Kidney (tissue), 14 donors: ENCODE results near the gene NEUROD4. TPM values are rescaled to one million over a fixed set of nuclear protein-coding genes. Genes with fewer than 3 reads are reported as not detected.

ENCODE experiments used
- DNase-seq, 5 donors: peaks; one replicate each; pipeline ENCODE4 v3.0.0-alpha.2; 2013 to 2020
- FAIRE-seq: peaks from 2 replicates; lab custom pipeline; 2012; peaks lifted over from hg19 to GRCh38; lab: Jason Lieb, UNC
- H3K27ac ChIP-seq, 2 donors: one replicate each; pipeline ENCODE4 v1.7.0; 2013; ENCODE audit warnings: low read depth in 2 of 2, low read length in 2 of 2, inconsistent platforms in 1 of 2
- H3K27me3 ChIP-seq: one replicate; pipeline ENCODE4 v1.7.1; 2013; ENCODE audit warnings: low read length, inconsistent platforms; ENCODE audit not compliant: control insufficient read depth, insufficient read depth
- H3K36me3 ChIP-seq, 3 donors: one replicate each; pipeline versions ENCODE4 v1.7.0 to v1.7.1; 2013; ENCODE audit warnings: low read length in 3 of 3, control low read depth in 1 of 3, inconsistent platforms in 1 of 3; ENCODE audit not compliant: insufficient read depth in 3 of 3, control insufficient read depth in 2 of 3
- H3K4me1 ChIP-seq, 3 donors: one replicate each; pipeline versions ENCODE4 v1.7.0 to v1.7.1; 2013; ENCODE audit warnings: low read length in 3 of 3, inconsistent platforms in 1 of 3, low read depth in 1 of 3; ENCODE audit not compliant: control insufficient read depth in 2 of 3, insufficient read depth in 2 of 3
- H3K4me3 ChIP-seq, 3 donors: one replicate each; pipeline versions ENCODE4 v1.7.0 to v1.8.1; 2013; ENCODE audit warnings: low read length in 3 of 3, control low read depth in 1 of 3, inconsistent platforms in 1 of 3
- H3K9ac ChIP-seq, 3 donors: one replicate each; pipeline versions ENCODE4 v1.7.0 to v1.7.1; 2013; ENCODE audit warnings: low read length in 3 of 3, control low read depth in 1 of 3, inconsistent platforms in 1 of 3
- H3K9me3 ChIP-seq, 3 donors: one replicate each; pipeline versions ENCODE4 v1.7.0 to v1.7.1; 2013; ENCODE audit warnings: low read length in 3 of 3, control low read depth in 1 of 3, inconsistent platforms in 1 of 3; ENCODE audit not compliant: control insufficient read depth in 2 of 3, insufficient read depth in 1 of 3
- intact Hi-C: fragments of 100-400 bp; cut with DNase I; formaldehyde crosslinking; loops from one replicate; pipeline ENCODE4 v1.11.1; 2022
- polyA plus RNA-seq: library from polyadenylated mRNA; stranded (reverse); fragments of 350-450 nt; fragmentation: Illumina TruSeq; extraction: RNeasy Lipid Tissue Mini Kit (QIAGEN cat#74804); gene quantifications from one replicate; pipeline ENCODE4 v1.2.3, GENCODE V29; 2014; ENCODE audit warnings: low read depth, low replicate concordance; ENCODE audit not compliant: insufficient read depth
- total RNA-seq: library from RNA; stranded (reverse); fragmentation: NEBNext Ultra II Directional; extraction: Animal tissue kit (Norgen Biotek cat#: 25700); gene quantifications from one replicate; pipeline ENCODE4 v1.2.1, GENCODE V29; 2021
- TF ChIP-seq, protein P1 (sequence below): IDR thresholded peaks from 3 replicates; pipeline ENCODE4 v1.5.1; 2012; ENCODE audit warnings: mild to moderate bottlenecking, moderate library complexity, borderline replicate concordance; ENCODE audit not compliant: insufficient read depth; ENCODE audit errors: extremely low read depth
- donor health status: control.
- donor health status: control.
- donor health status: control.
- donor health status: control.
- donor health status: control.
- donor health status: DM: yes; HTN: yes; CAD: no.
- donor health status: Normal renal cell carcinoma (clear cell type).

The NEUROD4 gene
- total and polyA plus RNA-seq, 2 donors from 2014 or later = not detected

DNA sequence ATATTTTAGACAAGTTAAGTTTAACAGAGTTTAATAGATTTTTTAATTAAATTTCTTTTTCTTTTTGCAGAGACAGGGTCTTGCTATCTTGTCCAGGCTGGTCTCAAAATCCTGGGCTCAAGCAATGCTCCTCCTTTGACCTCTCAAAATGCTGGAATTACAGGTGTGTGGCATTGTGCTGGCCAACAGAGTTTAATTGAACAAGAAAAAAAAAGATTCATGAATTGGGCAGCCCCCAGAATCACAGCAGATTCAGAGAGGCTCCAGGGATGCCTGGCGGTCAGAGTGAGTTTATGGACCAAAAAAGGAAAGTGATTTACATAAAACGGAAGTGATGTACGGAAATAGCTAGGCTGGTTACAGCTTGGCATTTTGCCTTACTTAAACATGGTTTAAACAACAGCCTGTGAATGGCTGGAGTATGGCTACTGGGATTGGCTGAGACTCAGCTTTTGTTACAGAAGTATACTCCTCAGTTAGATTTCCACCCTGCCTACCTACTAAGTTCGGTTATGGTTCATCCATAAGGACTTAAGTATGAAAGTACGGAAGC lies 20.7 kb upstream of the NEUROD4 start:
- Histone ChIP-seq H3K4me1 (no peaks in the 10 kb centered on the region), H3K27me3 (no peaks in the 10 kb centered on the region), H3K9ac (no peak overlapping the region), H3K27ac (no peak overlapping the region), H3K9me3 (no peaks in the 10 kb centered on the region), H3K4me3 (no peak overlapping the region), H3K36me3 (no peaks in the 10 kb centered on the region)
- FAIRE-seq = no peak
- TF ChIP-seq, protein P1, sequence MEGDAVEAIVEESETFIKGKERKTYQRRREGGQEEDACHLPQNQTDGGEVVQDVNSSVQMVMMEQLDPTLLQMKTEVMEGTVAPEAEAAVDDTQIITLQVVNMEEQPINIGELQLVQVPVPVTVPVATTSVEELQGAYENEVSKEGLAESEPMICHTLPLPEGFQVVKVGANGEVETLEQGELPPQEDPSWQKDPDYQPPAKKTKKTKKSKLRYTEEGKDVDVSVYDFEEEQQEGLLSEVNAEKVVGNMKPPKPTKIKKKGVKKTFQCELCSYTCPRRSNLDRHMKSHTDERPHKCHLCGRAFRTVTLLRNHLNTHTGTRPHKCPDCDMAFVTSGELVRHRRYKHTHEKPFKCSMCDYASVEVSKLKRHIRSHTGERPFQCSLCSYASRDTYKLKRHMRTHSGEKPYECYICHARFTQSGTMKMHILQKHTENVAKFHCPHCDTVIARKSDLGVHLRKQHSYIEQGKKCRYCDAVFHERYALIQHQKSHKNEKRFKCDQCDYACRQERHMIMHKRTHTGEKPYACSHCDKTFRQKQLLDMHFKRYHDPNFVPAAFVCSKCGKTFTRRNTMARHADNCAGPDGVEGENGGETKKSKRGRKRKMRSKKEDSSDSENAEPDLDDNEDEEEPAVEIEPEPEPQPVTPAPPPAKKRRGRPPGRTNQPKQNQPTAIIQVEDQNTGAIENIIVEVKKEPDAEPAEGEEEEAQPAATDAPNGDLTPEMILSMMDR = no peak
- DNase-seq = no peak
- intact Hi-C loops = loop anchor here (10.0 kb wide), 1 partner anchor 76 kb away; no protein-coding TSS in a partner anchor

DNA sequence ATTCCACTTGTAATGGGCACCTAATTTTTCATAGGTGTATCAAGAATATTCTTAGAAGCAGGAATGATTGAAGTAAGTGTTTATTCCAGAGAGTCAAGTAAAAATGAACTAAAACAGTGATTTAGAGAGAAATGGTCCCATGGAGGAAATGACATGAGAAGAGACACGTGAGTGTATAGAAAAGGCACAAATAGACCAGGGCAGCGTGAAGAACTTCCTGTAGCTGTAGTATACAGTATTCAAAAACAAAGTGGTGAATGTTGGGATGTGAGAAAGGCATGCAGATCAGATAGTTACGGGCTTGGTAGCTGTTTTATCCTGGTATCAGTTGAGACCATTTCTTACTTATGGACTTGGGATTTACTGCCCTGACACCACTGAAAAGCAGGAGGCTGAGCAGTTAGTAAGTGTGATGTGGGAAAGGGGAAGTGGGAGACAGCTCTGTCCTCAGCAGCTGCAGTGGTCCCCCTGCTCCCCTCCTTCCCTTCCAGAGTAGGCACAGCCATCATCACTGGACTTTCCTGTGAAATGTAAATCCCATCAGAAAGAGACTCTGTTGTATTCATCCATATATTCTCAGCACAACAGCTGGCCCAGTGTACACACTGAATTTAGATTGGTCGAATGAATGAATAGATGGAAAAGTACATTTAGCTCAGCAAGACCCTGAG lies 18.4 kb upstream of the NEUROD4 start:
- intact Hi-C loops = no loop called here
- H3K4me1 ChIP-seq = no peaks in the 10 kb centered on the region
- no peak overlapping the region for H3K9ac ChIP-seq
- TF ChIP-seq, protein P1 = no peak
- H3K9me3 ChIP-seq = no peaks in the 10 kb centered on the region
- H3K4me3 ChIP-seq = no peak overlapping the region
- H3K27ac ChIP-seq = no peak overlapping the region
- DNase-seq (no peak), FAIRE-seq (no peak)
- no peaks in the 10 kb centered on the region for H3K27me3 ChIP-seq
- no peaks in the 10 kb centered on the region for H3K36me3 ChIP-seq

DNA sequence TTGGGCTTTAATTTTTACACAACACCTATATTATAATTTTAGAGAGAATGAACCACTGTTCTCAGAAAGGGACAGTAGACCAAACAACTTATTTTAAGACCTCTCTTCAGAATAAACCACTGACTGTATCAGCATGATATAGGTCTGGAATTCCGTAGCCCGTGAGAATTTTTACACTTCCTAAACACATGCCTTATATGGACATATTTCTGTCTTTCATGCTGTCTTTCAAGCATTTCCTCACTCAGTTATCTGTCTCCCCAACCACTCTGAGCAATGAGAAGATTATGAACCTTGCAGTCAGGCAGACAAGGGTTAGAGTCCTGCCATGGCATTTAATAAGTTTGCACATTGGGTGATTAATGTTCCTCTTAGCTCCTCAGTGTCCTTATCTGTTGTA lies 17.4 kb upstream of the NEUROD4 start:
- FAIRE-seq = no peak

More for the DNA sequence above, 17.4 kb upstream of the NEUROD4 start:
- no peak overlapping the region for H3K4me3 ChIP-seq
- no peaks in the 10 kb centered on the region for H3K4me1 ChIP-seq
- no peaks in the 10 kb centered on the region for H3K27me3 ChIP-seq
- intact Hi-C loops = no loop called here
- no peak for DNase-seq
- H3K9me3 ChIP-seq = no peaks in the 10 kb centered on the region
- no peak overlapping the region for H3K9ac ChIP-seq
- no peak overlapping the region for H3K27ac ChIP-seq
- TF ChIP-seq, protein P1 = no peak
- H3K36me3 ChIP-seq = no peaks in the 10 kb centered on the region
